PC-3 (cell line): ENCODE data around the gene CASZ1. TPM values are rescaled to one million over a fixed set of nuclear protein-coding genes. Genes with fewer than 3 reads are reported as not detected.

ENCODE experiments used
- ATAC-seq: fragments of 200-7000 bp; cut with Tn5 transposase; 2 replicates; pipeline ENCODE4 v1.9.1; 2020; ENCODE audit warnings: mild to moderate bottlenecking, moderate library complexity
- BruUV-seq: library from RNA; stranded (reverse); fragments of 400-500 nt; replicated peaks from 2 replicates; lab custom pipeline; 2021; lab: Mats Ljungman, UMichigan
- CTCF ChIA-PET: fragments of 300-600 bp; sonication (Branson Sonifier 250); formaldehyde crosslinking; loops from one replicate; lab custom pipeline; 2022; ENCODE audit warnings: antibody characterized with exemption; lab: Charles Lee
- POLR2A ChIA-PET: fragments of 300-600 bp; sonication (Branson Sonifier 250); formaldehyde crosslinking; loops from one replicate; lab custom pipeline; 2022; ENCODE audit warnings: antibody characterized with exemption; ENCODE audit not compliant: unreplicated experiment; lab: Charles Lee
- DNase-seq: peaks from one replicate; pipeline ENCODE4 v3.0.0-alpha.2; 2015
- H2AFZ ChIP-seq: fragments of 300-600 bp; sonication (generic); 2 replicates; pipeline ENCODE4 v1.6.0; 2016; ENCODE audit warnings: antibody characterized with exemption, low read length
- H3F3A ChIP-seq: fragments of 300-600 bp; sonication (generic); one replicate; pipeline ENCODE4 v1.6.0; 2017; ENCODE audit warnings: antibody characterized with exemption, low read length, control low read depth, mild to moderate bottlenecking; ENCODE audit not compliant: unreplicated experiment
- H3K27ac ChIP-seq: fragments of 300-600 bp; sonication (generic); 2 replicates; pipeline ENCODE4 v1.5.1; 2016; ENCODE audit warnings: mild to moderate bottlenecking, low read length
- H3K27me3 ChIP-seq: fragments of 300-600 bp; sonication (generic); 2 replicates; pipeline ENCODE4 v1.6.1; 2016; ENCODE audit warnings: low read length, mixed read lengths
- H3K36me3 ChIP-seq: fragments of 300-600 bp; sonication (generic); 2 replicates; pipeline ENCODE4 v1.6.1; 2016; ENCODE audit warnings: low read depth, mixed run types, low read length, mixed read lengths
- H3K4me1 ChIP-seq: fragments of 300-600 bp; sonication (generic); 2 replicates; pipeline ENCODE4 v1.5.1; 2016; ENCODE audit warnings: low read length; ENCODE audit not compliant: insufficient read depth
- H3K4me2 ChIP-seq: fragments of 300-600 bp; sonication (generic); 2 replicates; pipeline ENCODE4 v1.6.0; 2016; ENCODE audit warnings: low read length
- H3K4me3 ChIP-seq: fragments of 300-600 bp; sonication (generic); 2 replicates; pipeline ENCODE4 v1.5.1; 2016; ENCODE audit warnings: mild to moderate bottlenecking, low read length, mixed read lengths
- H3K79me2 ChIP-seq: fragments of 300-600 bp; sonication (generic); 2 replicates; pipeline ENCODE4 v1.6.1; 2017; ENCODE audit warnings: low read length, mixed read lengths
- H3K9ac ChIP-seq: fragments of 300-600 bp; sonication (generic); 2 replicates; pipeline ENCODE4 v1.6.0; 2016; ENCODE audit warnings: mild to moderate bottlenecking, low read length
- H3K9me2 ChIP-seq: fragments of 300-600 bp; sonication (generic); replicated peaks from 2 replicates; pipeline ENCODE4 v1.6.1; 2016; ENCODE audit warnings: mixed run types, low read length, mixed read lengths
- H3K9me3 ChIP-seq: fragments of 300-600 bp; sonication (generic); 2 replicates; pipeline ENCODE4 v1.6.1; 2016; ENCODE audit warnings: low read length, mixed read lengths
- H4K20me1 ChIP-seq: fragments of 300-600 bp; sonication (generic); 2 replicates; pipeline ENCODE4 v1.6.1; 2016; ENCODE audit warnings: low read length, mixed read lengths
- CTCF ChIP-seq: fragments of 300-600 bp; sonication (generic); conservative IDR thresholded peaks from 2 replicates; pipeline ENCODE4 v1.5.1; 2017; ENCODE audit warnings: antibody characterized with exemption, low read depth, mild to moderate bottlenecking, low read length
- EZH2 ChIP-seq: fragments of 300-600 bp; sonication (generic); IDR thresholded peaks from one replicate; pipeline ENCODE4 v1.6.1; 2017; ENCODE audit warnings: antibody characterized with exemption, mild to moderate bottlenecking, low read length; ENCODE audit not compliant: unreplicated experiment
- EZH2phosphoT487 ChIP-seq: fragments of 300-600 bp; sonication (generic); IDR thresholded peaks from 2 replicates; pipeline ENCODE4 v1.6.1; 2018; ENCODE audit warnings: mild to moderate bottlenecking, antibody characterized with exemption, low read length, borderline replicate concordance
- intact Hi-C: fragments of 100-400 bp; cut with micrococcal nuclease; formaldehyde crosslinking; loops from 2 replicates; pipeline ENCODE4 v1.9.0; 2023
- total RNA-seq: library from RNA; depleted of rRNA; stranded (reverse); fragments of >200 nt; gene quantifications from 2 replicates; pipeline ENCODE4 v1.2.3, GENCODE V29; 2014

Gene CASZ1
- total RNA-seq, 1 experiment from 2014 or later: 12.8 TPM

GRCh38 chr1:10721381-10722321 lies 74.8 kb downstream of the CASZ1 start:
- CTCF ChIA-PET: no interaction called here
- H3K4me1 ChIP-seq: peaks cover 32% of the 10 kb centered on the region

GRCh38 chr1:10720635-10721034 lies 75.8 kb downstream of the CASZ1 start:
- H3K79me2 ChIP-seq: no peaks in the 10 kb centered on the region
- H3K4me1 ChIP-seq: peaks cover 22% of the 10 kb centered on the region
- no TSS peak for BruUV-seq
- H2AFZ ChIP-seq: no peak overlapping the region
- TF ChIP-seq EZH2phosphoT487: no peak
- no peak for TF ChIP-seq CTCF
- no peaks in the 10 kb centered on the region for H3K9me2 ChIP-seq
- intact Hi-C loops: no loop called here
- H3K36me3 ChIP-seq: no peaks in the 10 kb centered on the region
- POLR2A ChIA-PET: no interaction called here
- DNase-seq (no peak), ATAC-seq (no peak)
- H3K27ac ChIP-seq: no peak overlapping the region
- no peaks in the 10 kb centered on the region for H3K27me3 ChIP-seq
- H3K9me3 ChIP-seq: no peaks in the 10 kb centered on the region
- H3K9ac ChIP-seq: no peak overlapping the region
- H4K20me1 ChIP-seq: no peaks in the 10 kb centered on the region
- H3F3A ChIP-seq: no peaks in the 10 kb centered on the region
- no peak overlapping the region for H3K4me2 ChIP-seq
- no peak overlapping the region for H3K4me3 ChIP-seq
- CTCF ChIA-PET: no interaction called here

More at GRCh38 chr1:10721381-10722321, 74.8 kb downstream of the CASZ1 start:
- no peak for DNase-seq
- Histone ChIP-seq H3K27me3 (no peaks in the 10 kb centered on the region), H3K27ac (no peak overlapping the region), H3K9me3 (no peaks in the 10 kb centered on the region), H3F3A (no peaks in the 10 kb centered on the region), H3K36me3 (no peaks in the 10 kb centered on the region), H3K9me2 (no peaks in the 10 kb centered on the region), H3K4me2 (no peak overlapping the region), H3K4me3 (no peak overlapping the region), H4K20me1 (no peaks in the 10 kb centered on the region), H3K9ac (no peak overlapping the region), H3K79me2 (no peaks in the 10 kb centered on the region), H2AFZ (no peak overlapping the region)
- BruUV-seq: no TSS peak
- ATAC-seq: no peak
- POLR2A ChIA-PET: no interaction called here
- no peak for TF ChIP-seq CTCF
- intact Hi-C loops: no loop called here

GRCh38 chr1:10718083-10718415 lies 78.4 kb downstream of the CASZ1 start:
- no peaks in the 10 kb centered on the region for H3K9me2 ChIP-seq
- ATAC-seq (no peak), DNase-seq (no peak)
- TF ChIP-seq EZH2 (no peak), CTCF (no peak), EZH2phosphoT487 (no peak)
- ChIA-PET CTCF (no interaction called here), POLR2A (no interaction called here)
- no peak overlapping the region for H3K4me3 ChIP-seq
- no peak overlapping the region for H3K4me2 ChIP-seq
- H3K79me2 ChIP-seq: no peaks in the 10 kb centered on the region
- H3K9ac ChIP-seq: no peak overlapping the region
- no peaks in the 10 kb centered on the region for H3K4me1 ChIP-seq
- no peak overlapping the region for H3K27ac ChIP-seq
- H3K36me3 ChIP-seq: no peaks in the 10 kb centered on the region
- no TSS peak for BruUV-seq
- H3F3A ChIP-seq: no peaks in the 10 kb centered on the region
- H2AFZ ChIP-seq: no peak overlapping the region
- H3K9me3 ChIP-seq: no peaks in the 10 kb centered on the region
- H4K20me1 ChIP-seq: no peaks in the 10 kb centered on the region
- no peaks in the 10 kb centered on the region for H3K27me3 ChIP-seq
- intact Hi-C loops: no loop called here
